Measurements from ENCODE around the gene RAPGEF5. TPM values are rescaled to one million over a fixed set of nuclear protein-coding genes. Genes with fewer than 3 reads are reported as not detected.

The RAPGEF5 gene
- total and polyA plus RNA-seq, 12 donors, result 5.1 to 87.0 (median 26.0) TPM

DNA sequence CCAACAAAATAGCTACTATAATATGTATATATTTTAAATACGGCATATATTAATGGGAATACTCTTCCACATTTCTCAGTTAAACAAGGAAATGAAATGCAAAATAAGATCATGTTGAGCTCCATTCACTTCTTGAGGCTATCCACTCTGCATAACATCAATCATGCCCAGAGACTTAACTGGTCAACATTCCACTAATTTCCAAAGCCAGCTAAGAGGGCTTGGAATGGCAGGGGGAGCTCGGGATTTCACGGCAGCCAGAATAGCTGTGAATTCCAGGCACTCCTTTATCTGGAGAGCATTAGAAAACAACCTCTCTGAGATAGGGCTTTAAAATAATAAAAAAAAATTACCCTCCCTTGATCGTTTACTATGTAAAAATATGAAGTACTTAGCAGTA, 216.4 kb downstream of the RAPGEF5 start:
- WGBS, 4 donors, result 61 to 71% (median 65%) methylated on average over 4 of the region's 4 CpGs
- Histone ChIP-seq H3K4me3 (no peak overlapping the region), H3K4me1 (replicated peaks in 1 of 2) (no peaks in the 10 kb centered on the region), H3K27ac (no peak overlapping the region), H3K36me3 (replicated peaks in 1 of 2) (peaks cover 0 to 17% of the 10 kb centered on the region in 2 donors), H3K9me3 (replicated peaks in 1 of 3) (no peaks in the 10 kb centered on the region), H3K27me3 (no peaks in the 10 kb centered on the region)
- TF ChIP-seq POLR2A (IDR thresholded peaks at IDR 0.05) (no peak), CTCF (IDR thresholded peaks at IDR 0.05) (no peak)
- DNase-seq, result no peak
- intact Hi-C loops (cut with DNase I), result no loop called here

DNA sequence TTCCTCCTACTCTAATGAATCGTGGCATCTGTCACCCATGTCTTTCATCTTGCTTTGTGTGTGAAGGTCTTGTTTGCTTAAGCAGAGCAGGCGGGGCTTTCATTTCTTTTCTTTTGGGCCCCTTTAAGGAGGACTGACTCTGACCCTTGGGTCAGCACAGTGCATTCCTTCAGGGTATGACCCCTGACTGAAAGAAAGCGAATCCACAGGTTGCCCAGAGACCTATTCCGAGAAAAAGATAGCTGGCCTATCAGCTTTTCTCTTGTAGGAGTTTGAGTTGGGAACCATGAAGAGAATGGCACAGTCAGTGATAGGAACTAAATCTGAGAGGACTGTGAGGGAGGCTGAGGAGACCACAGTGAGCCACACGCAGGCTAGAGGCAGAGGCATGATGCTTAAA, 218.1 kb downstream of the RAPGEF5 start:
- peaks cover 0 to 21% of the 10 kb centered on the region in 2 donors for H3K36me3 ChIP-seq (replicated peaks in 1 of 2)
- DNase-seq, result no peak
- WGBS, 4 donors, result 70 to 84% (median 73%) methylated on average over 5 of the region's 5 CpGs
- H3K4me1 ChIP-seq (replicated peaks in 1 of 2), result no peaks in the 10 kb centered on the region
- no peak overlapping the region for H3K4me3 ChIP-seq
- intact Hi-C loops (cut with DNase I), result no loop called here
- TF ChIP-seq POLR2A (IDR thresholded peaks at IDR 0.05) (no peak), CTCF (IDR thresholded peaks at IDR 0.05) (no peak)
- no peaks in the 10 kb centered on the region for H3K27me3 ChIP-seq
- H3K9me3 ChIP-seq (replicated peaks in 1 of 3), result no peaks in the 10 kb centered on the region
- H3K27ac ChIP-seq, result no peak overlapping the region

DNA sequence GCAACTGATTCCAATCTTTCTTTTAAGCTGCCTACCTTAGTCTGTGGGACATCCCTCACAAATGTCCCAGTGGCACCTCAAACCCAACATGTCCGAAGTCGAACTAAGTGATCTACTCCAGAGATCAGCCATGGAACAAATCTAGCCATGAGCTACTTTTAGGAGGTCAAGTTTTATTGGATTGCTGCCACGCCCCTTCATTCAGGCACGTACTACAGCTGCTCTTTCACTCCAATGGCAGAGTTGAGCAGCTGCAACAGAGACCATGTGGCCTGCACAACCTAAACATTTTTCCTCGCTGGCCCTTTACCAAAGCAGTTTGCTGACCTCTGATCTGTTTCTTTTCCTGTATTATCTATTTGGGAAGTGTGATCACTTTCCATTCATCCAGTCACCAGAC, 218.8 kb downstream of the RAPGEF5 start:
- H3K9me3 ChIP-seq (replicated peaks in 1 of 3), result no peaks in the 10 kb centered on the region
- intact Hi-C loops (cut with DNase I), result no loop called here
- H3K4me3 ChIP-seq, result no peak overlapping the region
- no peak for DNase-seq
- TF ChIP-seq POLR2A (IDR thresholded peaks at IDR 0.05), result no peak
- no peak for TF ChIP-seq CTCF (IDR thresholded peaks at IDR 0.05)
- H3K27me3 ChIP-seq, result no peaks in the 10 kb centered on the region
- no peaks in the 10 kb centered on the region for H3K4me1 ChIP-seq (replicated peaks in 1 of 2)
- H3K27ac ChIP-seq, result no peak overlapping the region
- peaks cover 0 to 21% of the 10 kb centered on the region in 2 donors for H3K36me3 ChIP-seq (replicated peaks in 1 of 2)
- 75 to 81% (median 78%) methylated on average over 5 of the region's 5 CpGs for WGBS, 4 donors

DNA sequence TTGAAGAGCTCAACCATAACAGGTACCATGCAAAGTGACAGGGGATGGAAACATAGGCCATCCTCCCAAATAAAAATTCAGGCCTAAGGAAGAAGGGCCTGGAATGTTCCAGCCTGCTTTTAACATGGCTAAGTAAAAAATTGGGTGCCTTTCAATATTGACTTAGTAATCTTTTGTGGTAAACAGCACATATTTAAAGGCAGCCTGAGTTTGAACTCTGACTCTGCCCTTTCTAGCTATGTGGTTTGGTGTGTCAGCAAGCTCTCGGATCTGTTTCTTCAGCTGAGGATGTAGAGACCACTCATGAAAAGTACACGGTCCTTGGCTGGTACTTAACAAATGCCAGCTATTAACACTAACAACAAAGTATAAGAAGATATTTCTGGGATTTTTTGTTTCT, 219.5 kb downstream of the RAPGEF5 start:
- H3K36me3 ChIP-seq (replicated peaks in 1 of 2), result peaks cover 0 to 21% of the 10 kb centered on the region in 2 donors
- intact Hi-C loops (cut with DNase I), result no loop called here
- H3K9me3 ChIP-seq (replicated peaks in 1 of 3), result no peaks in the 10 kb centered on the region
- TF ChIP-seq POLR2A (IDR thresholded peaks at IDR 0.05), result no peak
- TF ChIP-seq CTCF (IDR thresholded peaks at IDR 0.05), result no peak
- 70 to 76% (median 74%) methylated on average over 2 of the region's 2 CpGs for WGBS, 4 donors
- no peak overlapping the region for H3K27ac ChIP-seq
- H3K4me3 ChIP-seq, result no peak overlapping the region
- H3K27me3 ChIP-seq, result no peaks in the 10 kb centered on the region
- no peaks in the 10 kb centered on the region for H3K4me1 ChIP-seq (replicated peaks in 1 of 2)
- DNase-seq, result no peak
